IPS-18c (cell line): ENCODE data around the gene TNFAIP8L3.

Experiments
- H3K4me3 ChIP-seq: 2 replicates; pipeline ENCODE4 v1.7.0; 2013; ENCODE audit warnings: low read depth, mild to moderate bottlenecking, low read length, moderate library complexity; ENCODE audit not compliant: insufficient read depth
- H3K9me3 ChIP-seq: one replicate; pipeline ENCODE4 v1.6.1; 2013; ENCODE audit warnings: mild to moderate bottlenecking, low read length, moderate library complexity; ENCODE audit not compliant: control insufficient read depth, insufficient read depth

TNFAIP8L3 gene

DNA sequence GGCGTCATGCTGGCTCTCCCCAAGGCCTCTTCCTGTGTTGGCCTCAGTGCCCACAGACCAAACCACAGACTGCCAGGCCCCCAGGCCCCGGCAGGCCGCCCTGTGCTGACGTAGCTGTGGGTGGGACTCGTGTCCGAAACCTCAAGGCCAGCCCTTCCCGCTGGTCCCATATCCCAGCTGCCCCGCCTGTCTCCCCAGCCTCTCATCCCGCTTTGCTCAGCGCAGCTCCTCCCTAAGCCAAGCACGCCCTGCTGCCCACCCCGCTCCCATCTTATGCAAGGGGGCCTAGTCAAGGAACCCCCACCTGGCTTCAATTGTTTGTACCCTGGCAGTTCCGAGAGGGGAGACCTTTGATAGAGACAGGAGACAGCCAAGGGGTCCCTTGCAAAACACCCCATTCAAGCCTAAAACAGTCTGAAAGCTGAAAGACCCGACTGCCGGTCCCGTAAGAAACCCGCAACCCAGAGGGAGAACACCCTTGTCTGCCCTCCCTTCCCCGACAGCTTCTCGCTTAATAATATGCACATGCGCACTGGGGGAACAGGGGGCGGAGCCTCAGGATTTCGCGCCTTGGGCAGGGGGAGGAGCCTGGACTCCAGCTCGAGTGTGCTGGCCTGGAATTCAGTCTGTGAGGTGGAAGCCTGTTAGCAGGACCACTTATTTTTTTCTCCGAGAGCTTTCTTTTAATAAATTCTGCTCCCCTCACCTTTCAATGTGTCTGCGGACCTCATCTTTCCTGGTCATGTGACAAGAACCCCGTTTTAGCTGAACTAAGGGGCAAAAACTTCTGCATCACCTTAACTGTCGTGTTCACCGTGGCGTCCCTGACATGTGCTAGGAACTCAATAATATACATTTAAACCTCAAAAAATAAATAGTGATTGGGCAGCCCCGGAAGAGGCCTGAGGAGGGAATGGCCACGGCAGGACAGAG, 17.2 kb downstream of the TNFAIP8L3 start:
- Histone ChIP-seq H3K4me3 (peak overlapping the region; percentile 15; the same call in 1 of the 2 replicates), H3K9me3 (no peaks in the 10 kb centered on the region)

DNA sequence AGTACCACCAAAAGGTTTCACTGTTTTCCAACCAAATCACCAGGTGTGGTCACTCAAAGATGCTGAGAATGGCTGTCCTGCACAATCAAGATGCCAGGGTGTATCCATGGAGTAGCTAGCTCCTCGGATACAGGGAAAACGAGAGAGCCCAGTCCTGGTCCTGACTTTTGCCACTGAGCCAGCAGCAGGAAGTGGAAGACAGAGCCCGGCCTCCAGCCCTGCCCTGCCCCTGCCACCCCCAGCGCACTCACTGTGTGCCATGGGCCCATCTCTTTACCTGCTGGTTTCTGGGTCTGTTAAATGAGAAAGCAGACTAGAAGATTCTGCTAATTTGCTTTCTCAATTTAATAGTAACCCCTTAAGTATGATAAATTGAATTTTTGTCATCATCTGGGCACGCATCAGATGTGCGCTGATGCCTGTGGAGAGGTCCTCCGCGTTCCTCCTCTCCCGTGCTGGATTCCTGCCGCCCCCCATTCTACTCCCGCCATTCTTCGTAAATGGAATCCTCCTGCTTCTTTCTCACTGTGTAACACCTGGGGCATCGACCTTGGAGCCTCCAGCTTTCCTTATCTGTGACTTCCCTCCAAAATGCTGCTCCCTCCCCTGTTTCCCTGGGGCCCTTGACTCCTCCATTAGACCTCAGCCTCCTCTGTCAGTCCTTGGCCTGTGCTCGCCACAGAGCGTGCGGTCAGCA, 18.0 kb downstream of the TNFAIP8L3 start:
- no peaks in the 10 kb centered on the region for H3K9me3 ChIP-seq
- H3K4me3 ChIP-seq, result peak overlapping the region; percentile 15; the same call in 1 of the 2 replicates

DNA sequence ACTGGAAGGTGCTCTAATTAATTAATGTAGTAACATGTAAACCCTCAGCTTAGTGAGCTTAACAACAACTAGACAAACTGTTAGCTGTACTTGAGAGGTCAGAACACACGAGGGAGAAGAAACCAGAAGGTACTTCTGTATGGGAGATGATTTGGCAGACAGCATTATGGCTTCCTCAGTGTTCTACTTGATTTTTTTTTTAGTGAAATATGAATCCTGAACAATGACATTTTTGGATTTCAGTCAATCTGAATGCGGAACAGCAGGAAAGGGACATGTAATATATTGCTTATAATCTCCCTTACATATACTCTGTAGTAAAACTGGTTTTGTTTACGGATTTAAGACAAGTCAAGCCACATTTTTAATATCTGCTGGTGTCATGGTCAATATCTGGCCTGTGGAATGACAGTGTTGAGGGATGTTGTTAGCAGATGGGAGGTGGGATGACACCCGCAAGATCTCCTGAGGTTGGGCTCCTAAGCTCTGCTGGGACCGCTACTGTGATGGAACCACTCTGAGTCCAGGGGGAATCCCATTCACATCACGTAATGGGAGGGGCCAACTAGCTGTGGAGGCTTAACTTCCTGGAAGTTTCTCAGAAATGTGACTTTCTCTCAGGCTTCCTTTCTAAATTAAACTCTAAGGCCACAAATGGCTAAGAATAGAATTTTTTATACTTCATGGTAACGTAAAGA, 18.7 kb downstream of the TNFAIP8L3 start:
- Histone ChIP-seq H3K9me3 (no peaks in the 10 kb centered on the region), H3K4me3 (no peak overlapping the region)

DNA sequence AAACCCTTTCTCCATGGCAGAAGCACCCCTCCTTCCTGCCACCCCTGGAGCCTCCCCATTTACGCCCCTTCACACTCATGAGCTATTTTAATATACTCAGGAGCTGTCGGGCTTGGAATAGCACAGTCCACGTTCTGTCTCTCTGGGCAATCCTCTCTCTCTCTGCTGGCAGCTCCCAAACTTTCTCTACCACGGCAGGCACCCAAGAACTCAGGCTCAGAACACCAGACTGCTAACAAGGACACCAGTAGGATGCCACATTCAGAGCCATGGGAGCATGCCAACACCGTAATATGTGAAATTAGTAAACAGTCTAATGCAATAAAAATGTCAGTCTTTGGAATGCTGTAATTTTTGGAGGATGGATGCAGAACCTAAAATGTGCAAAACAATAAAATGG, 19.3 kb downstream of the TNFAIP8L3 start:
- H3K4me3 ChIP-seq, result no peak overlapping the region
- no peaks in the 10 kb centered on the region for H3K9me3 ChIP-seq

DNA sequence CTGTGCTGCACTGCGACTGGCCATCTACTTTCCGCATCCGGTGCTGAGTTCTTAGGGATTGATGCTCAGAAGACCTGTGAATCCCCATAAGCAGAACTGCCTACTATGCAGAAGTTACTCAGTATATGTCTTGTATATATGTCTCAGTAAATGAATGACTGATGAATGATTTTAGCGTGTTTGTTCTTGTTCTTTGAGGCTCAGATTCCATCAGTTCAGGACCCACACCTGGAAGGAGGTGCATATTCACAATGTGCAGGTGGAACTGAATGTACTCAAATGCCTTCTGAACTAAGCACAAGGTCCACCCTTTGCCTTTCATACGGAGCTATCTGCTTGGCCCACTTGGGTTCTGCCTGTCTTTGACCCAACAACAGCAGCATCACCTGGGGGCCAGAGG, 19.8 kb downstream of the TNFAIP8L3 start:
- Histone ChIP-seq H3K9me3 (no peaks in the 10 kb centered on the region), H3K4me3 (no peak overlapping the region)

DNA sequence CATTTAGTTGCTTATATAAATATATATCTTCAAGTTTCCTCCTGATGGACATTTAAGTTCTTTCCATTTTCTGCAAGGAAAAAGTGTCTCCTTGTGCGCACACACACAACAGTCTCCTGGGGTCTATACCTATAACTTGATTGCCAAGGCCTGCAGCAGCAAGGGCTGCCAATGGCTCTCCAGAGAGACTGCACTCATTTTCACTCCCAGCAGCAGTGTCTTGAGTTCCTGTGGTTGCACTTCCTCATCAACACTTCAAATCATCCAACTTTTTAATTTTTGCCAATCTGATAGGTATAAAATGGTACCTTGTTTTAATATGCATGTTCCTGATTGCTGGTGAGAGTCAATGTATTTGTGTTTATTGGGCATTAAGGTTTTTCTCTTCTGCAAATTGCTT, 23.1 kb downstream of the TNFAIP8L3 start:
- no peaks in the 10 kb centered on the region for H3K9me3 ChIP-seq
- H3K4me3 ChIP-seq, result no peak overlapping the region

DNA sequence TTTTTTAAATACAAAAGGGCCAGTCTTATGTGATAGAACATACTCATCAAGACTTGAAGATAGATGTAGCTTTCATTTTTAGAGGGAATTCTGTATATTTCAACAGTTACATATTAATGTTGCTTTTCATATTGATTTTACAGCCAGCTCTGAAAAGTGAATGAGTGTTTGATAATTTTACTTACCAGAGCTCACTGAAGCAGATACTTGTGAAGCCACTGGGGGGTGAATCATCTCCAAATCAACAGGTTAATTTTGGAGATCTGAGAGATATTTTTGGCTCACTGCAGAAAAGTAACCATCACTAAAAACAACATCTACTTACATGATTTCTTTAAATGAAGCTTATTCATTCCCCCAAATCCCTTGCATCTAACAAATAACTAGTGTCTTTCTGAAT, 24.7 kb downstream of the TNFAIP8L3 start:
- no peaks in the 10 kb centered on the region for H3K9me3 ChIP-seq
- no peak overlapping the region for H3K4me3 ChIP-seq

DNA sequence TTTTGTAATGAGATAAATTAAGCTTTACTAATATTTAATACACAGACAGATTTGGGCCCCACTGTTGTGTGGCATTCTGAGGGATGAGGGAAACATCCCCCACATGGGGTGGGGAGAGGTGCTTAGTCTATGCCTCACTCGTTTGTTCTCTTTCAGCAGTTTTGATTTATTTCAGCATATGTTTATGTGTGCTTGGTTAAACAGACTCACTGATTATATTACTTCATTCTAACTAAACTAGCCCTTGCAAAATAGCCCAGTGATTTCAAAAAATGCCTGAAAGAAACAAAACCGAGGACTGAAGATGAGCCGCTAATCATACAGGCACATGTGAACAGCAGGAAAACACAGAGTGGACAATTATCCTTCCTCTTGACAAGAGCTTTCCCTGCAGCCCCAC, 27.2 kb downstream of the TNFAIP8L3 start:
- H3K4me3 ChIP-seq, result no peak overlapping the region
- no peaks in the 10 kb centered on the region for H3K9me3 ChIP-seq

DNA sequence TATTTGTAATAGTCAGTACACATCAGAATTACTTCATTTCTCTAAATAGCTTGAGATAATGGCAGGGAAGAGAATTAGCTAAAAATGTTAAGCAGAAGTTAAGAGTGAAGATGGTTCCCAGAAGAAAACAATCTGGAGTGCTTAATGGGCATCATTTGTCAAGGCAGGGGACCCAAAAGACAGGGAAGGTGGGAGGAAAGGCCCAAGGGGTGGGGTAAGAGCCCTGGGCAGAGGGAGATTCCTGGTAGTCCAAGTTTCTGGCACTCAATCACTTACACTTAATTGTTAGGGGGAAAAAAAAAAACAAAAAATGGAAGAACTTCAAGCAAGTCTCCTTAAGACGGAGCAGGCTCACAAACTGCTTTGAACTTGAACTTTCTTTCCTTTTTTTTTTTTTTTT, 28.9 kb downstream of the TNFAIP8L3 start:
- no peak overlapping the region for H3K4me3 ChIP-seq
- no peaks in the 10 kb centered on the region for H3K9me3 ChIP-seq

DNA sequence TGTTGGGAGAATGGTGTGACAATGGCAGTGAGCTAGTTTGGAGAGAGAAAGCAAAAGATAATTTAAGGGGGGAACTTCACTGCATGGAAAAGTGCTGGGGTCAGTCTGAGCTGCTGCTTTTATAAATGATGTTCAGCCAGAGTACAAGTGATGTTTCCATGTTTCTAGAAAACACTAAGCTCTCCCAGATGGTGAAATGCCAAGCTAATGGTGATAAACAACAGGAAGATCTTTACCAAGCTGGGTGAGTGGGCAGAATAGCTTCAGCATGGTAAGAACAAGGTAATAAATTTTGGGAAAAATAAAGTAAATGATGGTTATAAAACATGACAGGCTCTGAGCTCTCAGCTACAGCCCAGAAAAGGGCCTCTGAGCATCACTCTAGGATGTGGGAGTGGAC, 29.4 kb downstream of the TNFAIP8L3 start:
- H3K9me3 ChIP-seq, result no peaks in the 10 kb centered on the region
- H3K4me3 ChIP-seq, result no peak overlapping the region

DNA sequence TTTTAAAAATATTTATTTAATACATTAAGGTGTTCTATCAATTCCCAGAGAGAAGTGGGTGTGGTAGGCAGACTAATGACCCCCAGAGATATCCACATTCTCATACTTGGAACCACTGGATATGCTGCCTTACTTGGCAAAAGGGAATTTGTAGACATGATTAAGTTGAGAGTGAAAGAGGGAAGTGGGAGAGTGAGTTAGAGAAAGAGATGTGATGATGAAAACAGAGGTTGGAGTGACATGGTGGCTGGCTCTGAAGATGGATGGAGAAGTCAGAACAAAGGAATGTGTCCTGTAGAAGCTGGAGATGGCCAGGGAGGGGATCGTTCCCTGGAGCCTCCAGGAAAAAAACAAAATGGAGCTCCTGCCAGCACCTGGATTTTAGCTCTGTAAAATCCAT, 32.0 kb downstream of the TNFAIP8L3 start:
- no peaks in the 10 kb centered on the region for H3K9me3 ChIP-seq
- H3K4me3 ChIP-seq, result no peak overlapping the region

DNA sequence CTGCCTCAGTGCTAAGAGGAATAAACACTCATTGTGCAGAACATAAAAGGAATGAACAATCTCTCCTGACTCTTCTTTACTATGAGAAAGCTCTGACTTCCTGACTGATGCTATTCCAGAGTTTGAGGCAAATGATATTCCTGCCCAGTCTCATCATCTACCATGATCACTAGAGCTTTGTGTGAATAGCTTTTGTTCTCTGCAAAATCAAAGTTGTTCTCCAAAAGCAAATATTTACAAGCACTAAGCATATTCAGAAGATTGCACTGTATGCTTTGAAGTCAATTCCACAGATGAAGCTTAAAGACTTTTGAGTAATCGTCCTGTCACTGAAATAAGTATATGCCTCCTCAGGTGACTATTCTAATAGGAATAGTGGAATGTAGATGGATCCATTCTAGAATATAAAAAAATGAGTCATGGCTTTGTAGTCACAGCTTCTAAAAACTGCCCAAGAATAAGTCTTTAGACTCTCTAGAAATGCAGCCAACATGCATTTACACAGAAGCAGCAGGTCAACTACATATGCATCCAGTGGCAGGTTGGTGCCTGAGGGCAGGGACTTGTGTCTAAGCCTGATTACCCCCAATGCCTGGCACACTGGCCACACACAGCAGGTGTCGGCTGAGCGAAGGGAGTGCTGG, 34.6 kb downstream of the TNFAIP8L3 start:
- Histone ChIP-seq H3K9me3 (no peaks in the 10 kb centered on the region), H3K4me3 (no peak overlapping the region)

DNA sequence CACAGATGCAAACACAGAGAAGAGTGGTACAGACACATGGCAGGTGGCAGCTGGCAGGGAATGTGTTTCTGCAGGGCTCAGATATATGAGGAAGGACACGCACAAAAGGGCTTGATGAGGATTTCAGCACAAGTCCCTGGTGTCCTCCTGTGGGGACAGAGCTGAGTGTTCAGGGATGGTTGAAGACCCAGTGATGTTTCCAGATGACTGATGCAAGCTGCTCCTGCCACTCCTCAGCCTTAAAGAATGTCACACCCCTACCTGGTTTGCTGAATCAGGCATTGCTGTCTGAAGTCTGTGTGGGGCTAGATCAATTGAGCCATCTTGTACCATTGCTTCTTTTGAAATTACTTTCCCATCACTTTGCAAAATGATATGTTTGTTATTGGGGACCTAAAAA, 40.2 kb downstream of the TNFAIP8L3 start:
- H3K9me3 ChIP-seq, result no peaks in the 10 kb centered on the region
- H3K4me3 ChIP-seq, result no peak overlapping the region

DNA sequence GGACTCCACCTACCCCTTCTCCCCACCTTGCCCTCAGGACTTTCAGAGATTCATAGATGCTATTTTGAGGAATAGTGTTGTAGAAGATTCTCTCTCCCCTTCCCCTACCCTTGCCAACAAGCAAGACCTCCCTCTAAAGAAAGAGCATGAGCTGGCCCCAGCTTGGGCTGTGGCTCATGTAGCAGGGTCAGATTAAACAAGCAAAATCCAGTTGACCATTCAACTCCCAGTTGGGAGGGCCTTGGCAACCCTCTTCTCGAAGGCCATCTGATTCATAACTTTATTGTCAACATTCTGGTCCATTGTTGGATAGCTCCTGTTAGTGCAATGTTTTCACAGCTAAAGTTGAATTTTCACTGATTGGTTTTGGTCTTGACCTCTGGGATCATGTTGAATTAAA, 41.1 kb downstream of the TNFAIP8L3 start:
- Histone ChIP-seq H3K4me3 (no peak overlapping the region), H3K9me3 (no peaks in the 10 kb centered on the region)

DNA sequence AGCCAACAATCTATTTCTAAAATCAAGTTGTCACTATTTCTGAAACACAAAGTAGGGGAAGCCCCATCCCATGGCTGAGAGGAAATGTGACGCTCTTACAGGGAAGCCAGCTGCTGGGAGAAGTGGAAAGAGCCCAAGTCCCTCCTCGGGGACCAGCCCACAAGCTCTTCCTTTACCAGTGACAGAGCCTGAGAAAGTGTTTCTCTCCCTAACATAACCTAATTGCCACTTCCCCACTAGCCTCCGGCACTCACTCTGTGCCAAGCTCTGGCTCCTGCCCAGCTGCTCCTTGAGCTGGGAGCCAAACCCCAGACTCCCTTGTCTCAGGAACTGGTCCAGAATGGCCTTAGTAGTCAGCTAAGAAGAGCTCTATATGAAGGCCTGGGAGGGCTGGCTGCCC, 42.9 kb downstream of the TNFAIP8L3 start:
- no peaks in the 10 kb centered on the region for H3K9me3 ChIP-seq
- no peak overlapping the region for H3K4me3 ChIP-seq

DNA sequence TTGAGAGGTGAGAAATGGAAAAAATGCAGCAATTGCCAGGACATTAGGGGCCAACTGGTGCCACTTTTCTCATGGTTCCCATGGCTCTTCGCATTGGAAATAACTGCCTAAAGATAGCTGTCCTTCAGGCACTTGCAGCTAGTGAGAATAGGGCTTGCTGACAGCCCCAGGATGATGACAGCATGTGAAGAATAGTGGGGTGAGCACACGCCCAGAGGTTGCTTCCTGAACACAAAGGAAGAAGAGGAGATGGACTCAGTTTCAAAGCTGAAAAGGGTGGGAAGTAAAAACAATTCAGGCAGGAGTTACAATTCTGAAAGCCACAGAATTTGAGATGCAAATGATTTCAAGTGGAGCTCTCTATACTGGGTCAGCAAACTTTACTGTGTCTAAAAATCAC, 45.6 kb downstream of the TNFAIP8L3 start:
- H3K4me3 ChIP-seq, result no peak overlapping the region

DNA sequence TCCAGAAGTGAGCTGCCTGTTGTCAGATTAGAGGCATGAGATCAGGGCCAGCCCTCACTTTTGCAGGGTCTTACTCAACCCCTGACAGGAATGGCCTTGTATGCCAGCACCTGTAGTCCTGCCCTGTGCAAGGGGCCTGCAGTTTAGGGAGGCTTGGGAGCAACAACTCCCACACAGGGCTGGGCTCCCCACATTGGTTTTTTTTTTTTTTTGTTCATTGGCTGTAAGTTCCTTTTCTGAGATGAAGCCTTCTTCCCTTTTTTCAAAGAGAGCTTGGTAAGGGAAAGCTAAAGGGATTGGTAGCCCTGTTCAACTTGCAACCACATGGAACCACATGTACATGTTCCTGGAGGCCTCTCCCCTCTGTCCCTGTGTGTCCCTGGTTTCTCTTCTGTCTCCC, 46.4 kb downstream of the TNFAIP8L3 start:
- Histone ChIP-seq H3K4me3 (no peak overlapping the region), H3K9me3 (no peaks in the 10 kb centered on the region)

More for the DNA sequence above, 45.6 kb downstream of the TNFAIP8L3 start:
- no peaks in the 10 kb centered on the region for H3K9me3 ChIP-seq
